GM10266 (cell line): Measurements from ENCODE around the gene TCOF1.

Experiments used
- DNase-seq: peaks from one replicate; pipeline ENCODE4 v3.0.0; 2012; ENCODE audit errors: extremely low spot score
- CTCF ChIP-seq: IDR thresholded peaks from 2 replicates; pipeline ENCODE4 v1.5.1; 2012; ENCODE audit warnings: mild to moderate bottlenecking, low read depth; ENCODE audit not compliant: control insufficient read depth, insufficient read depth; ENCODE audit errors: missing control alignments

TCOF1 gene

GRCh38 chr5:150392680-150393079 lies 35.2 kb downstream of the TCOF1 start:
- no peak for DNase-seq
- no peak for TF ChIP-seq CTCF

- TF ChIP-seq CTCF = no peak
Measured at GRCh38 chr5:150393096-150393645, 35.7 kb downstream of the TCOF1 start.

GRCh38 chr5:150394131-150394530 lies 36.6 kb downstream of the TCOF1 start:
- no peak for TF ChIP-seq CTCF
- DNase-seq = peak; percentile 59

More at GRCh38 chr5:150393096-150393645, 35.7 kb downstream of the TCOF1 start:
- DNase-seq = no peak

GRCh38 chr5:150394912-150395687 lies 37.6 kb downstream of the TCOF1 start:
- TF ChIP-seq CTCF = peak; percentile 6
- DNase-seq = no peak

GRCh38 chr5:150395688-150395975 lies 38.1 kb downstream of the TCOF1 start:
- DNase-seq = no peak
- no peak for TF ChIP-seq CTCF

- TF ChIP-seq CTCF = no peak
- no peak for DNase-seq
Measured at GRCh38 chr5:150396267-150396666, 38.8 kb downstream of the TCOF1 start.

- TF ChIP-seq CTCF = no peak
- no peak for DNase-seq
Measured at GRCh38 chr5:150397146-150397781, 39.8 kb downstream of the TCOF1 start.
